HEK293T (cell line): ENCODE measurements around the gene GPR137B.

ENCODE experiments used
- ARNT ChIP-seq: fragments of 450-650 bp; IDR thresholded peaks from 2 replicates; pipeline ENCODE4 v1.6.1; 2017; ENCODE audit warnings: mild to moderate bottlenecking
- BHLHE40 ChIP-seq: fragments of 450-650 bp; IDR thresholded peaks from 2 replicates; pipeline ENCODE4 v1.6.1; 2016; ENCODE audit warnings: mild to moderate bottlenecking, moderate library complexity, borderline replicate concordance
- ELF4 ChIP-seq: fragments of 450-650 bp; IDR thresholded peaks from 2 replicates; pipeline ENCODE4 v1.6.1; 2017; ENCODE audit warnings: antibody characterized with exemption
- FOXA1 ChIP-seq: fragments of 450-650 bp; IDR thresholded peaks from 2 replicates; pipeline ENCODE4 v1.6.1; 2016; ENCODE audit warnings: mild to moderate bottlenecking
- FOXK2 ChIP-seq: fragments of 450-650 bp; IDR thresholded peaks from 2 replicates; pipeline ENCODE4 v1.6.1; 2016; ENCODE audit warnings: mild to moderate bottlenecking
- FOXM1 ChIP-seq: fragments of 450-650 bp; IDR thresholded peaks from 2 replicates; pipeline ENCODE4 v1.6.1; 2017; ENCODE audit warnings: mild to moderate bottlenecking, borderline replicate concordance
- L3MBTL2 ChIP-seq: fragments of 450-650 bp; conservative IDR thresholded peaks from 2 replicates; pipeline ENCODE4 v1.6.1; 2016; ENCODE audit warnings: mild to moderate bottlenecking
- LEF1 ChIP-seq: fragments of 450-650 bp; IDR thresholded peaks from 2 replicates; pipeline ENCODE4 v1.6.1; 2017; ENCODE audit warnings: mild to moderate bottlenecking, borderline replicate concordance
- SP1 ChIP-seq: fragments of 450-650 bp; IDR thresholded peaks from 2 replicates; pipeline ENCODE4 v1.6.1; 2017
- SUZ12 ChIP-seq: fragments of 450-650 bp; IDR thresholded peaks from 2 replicates; pipeline ENCODE4 v1.6.1; 2016; ENCODE audit warnings: mild to moderate bottlenecking
- TARDBP ChIP-seq: fragments of 450-650 bp; IDR thresholded peaks from 2 replicates; pipeline ENCODE4 v1.6.1; 2016
- ZNF384 ChIP-seq: fragments of 450-650 bp; IDR thresholded peaks from 2 replicates; pipeline ENCODE4 v1.6.1; 2016
- TF ChIP-seq, protein P1 (sequence below): fragments of 450-650 bp; IDR thresholded peaks from 2 replicates; pipeline ENCODE4 v1.6.1; 2016

DNA sequence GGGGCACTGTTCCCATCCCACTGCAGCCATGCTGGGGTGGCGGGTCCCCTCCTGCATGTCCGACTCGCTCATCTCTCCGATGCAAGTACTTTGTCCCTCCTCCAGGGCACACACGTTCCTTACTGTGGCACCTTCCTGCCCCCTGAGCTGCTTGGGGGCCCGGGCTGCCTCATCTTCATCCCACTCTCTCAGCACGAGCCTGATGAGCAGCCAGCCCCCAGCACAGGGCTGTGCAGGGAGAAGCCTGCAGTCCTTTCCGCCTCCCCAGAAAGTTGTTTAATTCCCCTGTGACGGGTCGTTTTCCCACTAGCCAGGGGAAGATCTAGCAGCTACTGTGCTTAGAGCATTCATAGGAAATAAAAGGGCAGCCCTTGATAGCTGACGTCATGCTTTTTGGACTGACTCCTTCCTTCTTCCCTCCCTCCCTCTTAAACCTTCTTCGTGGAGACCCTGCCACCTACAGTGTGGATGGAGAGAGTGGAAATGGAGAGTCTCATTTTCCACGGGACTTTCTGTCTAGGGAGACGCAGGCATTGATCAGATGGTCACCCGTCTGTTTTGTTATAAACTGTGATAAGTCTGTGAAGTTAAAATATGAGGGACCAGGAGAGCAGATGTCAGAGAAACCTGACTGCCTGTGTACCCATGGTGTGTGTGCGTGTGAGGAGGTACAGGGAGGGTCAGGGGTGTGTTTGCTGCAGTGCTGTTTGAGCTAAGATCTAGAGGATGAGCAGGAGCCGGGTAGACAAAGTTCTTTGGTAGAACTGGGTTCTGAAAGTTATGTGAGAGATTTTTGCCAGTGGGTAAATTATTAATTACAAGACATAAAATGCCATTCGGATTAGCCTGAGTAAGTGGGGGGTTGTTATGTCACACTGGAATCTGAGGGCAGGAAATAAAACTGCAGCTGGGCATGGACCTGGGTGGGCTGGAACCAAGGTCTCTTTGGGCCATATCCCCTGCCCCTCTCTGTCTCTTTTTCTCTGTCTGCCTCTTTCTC is 34.3 kb downstream of the GPR137B start:
- TF ChIP-seq BHLHE40 (no peak), ELF4 (no peak), SUZ12 (no peak), ARNT (no peak), FOXA1 (no peak), SP1 (no peak), L3MBTL2 (no peak), LEF1 (no peak), FOXM1 (no peak), ZNF384 (no peak), FOXK2 (no peak), TARDBP (no peak)
- TF ChIP-seq, protein P1, sequence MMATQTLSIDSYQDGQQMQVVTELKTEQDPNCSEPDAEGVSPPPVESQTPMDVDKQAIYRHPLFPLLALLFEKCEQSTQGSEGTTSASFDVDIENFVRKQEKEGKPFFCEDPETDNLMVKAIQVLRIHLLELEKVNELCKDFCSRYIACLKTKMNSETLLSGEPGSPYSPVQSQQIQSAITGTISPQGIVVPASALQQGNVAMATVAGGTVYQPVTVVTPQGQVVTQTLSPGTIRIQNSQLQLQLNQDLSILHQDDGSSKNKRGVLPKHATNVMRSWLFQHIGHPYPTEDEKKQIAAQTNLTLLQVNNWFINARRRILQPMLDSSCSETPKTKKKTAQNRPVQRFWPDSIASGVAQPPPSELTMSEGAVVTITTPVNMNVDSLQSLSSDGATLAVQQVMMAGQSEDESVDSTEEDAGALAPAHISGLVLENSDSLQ, result no peak
